Measurements from ENCODE around the gene CREB5. TPM values are rescaled to one million over a fixed set of nuclear protein-coding genes. Genes with fewer than 3 reads are reported as not detected.

Gene CREB5
- total RNA-seq, 3 donors from 2014 or later: 17.3 to 19.7 (median 18.0) TPM

DNA sequence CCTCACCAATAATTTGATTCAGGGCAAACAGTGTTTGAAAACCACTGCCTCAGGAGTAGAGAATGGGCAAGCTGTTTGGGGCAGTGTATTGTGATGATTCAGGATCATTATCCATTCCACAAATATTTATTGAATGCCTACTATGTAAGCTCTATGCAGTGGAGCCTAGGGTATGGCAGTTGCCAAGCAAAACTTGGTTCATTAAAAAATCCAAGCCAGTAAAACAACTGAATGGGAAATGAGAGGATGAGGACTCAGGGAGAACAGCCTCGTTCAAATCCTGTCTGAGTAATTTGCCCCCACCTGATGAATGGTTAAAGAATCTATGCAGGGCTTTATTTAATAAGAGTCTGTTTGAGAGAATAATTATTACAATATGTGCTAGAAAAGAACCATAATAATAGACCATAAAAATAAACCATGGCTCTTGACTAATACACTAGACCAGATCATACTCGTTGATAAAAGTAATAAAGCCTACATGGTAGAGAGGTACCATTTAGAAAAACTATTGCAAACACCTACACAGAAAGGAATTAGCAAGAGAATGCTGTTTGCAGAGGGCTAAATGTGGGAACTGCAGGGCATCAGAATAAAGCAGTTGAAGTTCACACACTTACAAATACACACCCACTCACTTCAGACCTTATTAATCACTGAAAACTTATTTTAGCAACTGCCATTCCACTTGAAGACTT, 71.7 kb downstream of the CREB5 start:
- TF ChIP-seq CTCF (IDR thresholded peaks at IDR 0.05) (no peak), POLR2A (IDR thresholded peaks at IDR 0.05) (no peak)
- intact Hi-C loops (cut with DNase I; ENCODE audit: low total_unique reads): no loop called here
- DNase-seq (ENCODE audit: low spot score in 2 of 2): no peak
- no peak overlapping the region for H3K27ac ChIP-seq
- no peaks in the 10 kb centered on the region for H3K4me1 ChIP-seq
- H3K9me3 ChIP-seq: no peaks in the 10 kb centered on the region
- no peaks in the 10 kb centered on the region for H3K36me3 ChIP-seq
- no peaks in the 10 kb centered on the region for H3K27me3 ChIP-seq
- no peak overlapping the region for H3K4me3 ChIP-seq

DNA sequence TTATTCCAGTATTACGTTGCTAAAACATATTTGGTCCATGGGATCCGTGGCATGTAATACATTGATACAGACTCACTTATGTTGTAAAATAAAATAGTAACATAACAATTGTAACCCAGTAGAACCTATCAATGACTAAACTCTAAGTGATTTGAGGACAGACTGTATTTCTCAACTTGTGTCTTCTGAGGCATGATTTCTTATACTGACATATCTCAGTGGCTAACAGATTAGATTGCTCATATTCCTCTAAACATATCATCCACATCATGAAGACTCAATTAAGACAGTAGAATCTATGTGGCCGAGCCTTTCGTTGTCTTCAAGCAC, 72.3 kb downstream of the CREB5 start:
- no peak for DNase-seq (ENCODE audit: low spot score in 2 of 2)
- intact Hi-C loops (cut with DNase I; ENCODE audit: low total_unique reads): no loop called here
- TF ChIP-seq CTCF (IDR thresholded peaks at IDR 0.05) (no peak), POLR2A (IDR thresholded peaks at IDR 0.05) (no peak), POLR2AphosphoS5 (IDR thresholded peaks at IDR 0.05) (no peak)
- Histone ChIP-seq H3K36me3 (no peaks in the 10 kb centered on the region), H3K9me3 (no peaks in the 10 kb centered on the region), H3K4me1 (no peaks in the 10 kb centered on the region), H3K27ac (no peak overlapping the region), H3K27me3 (no peaks in the 10 kb centered on the region), H3K4me3 (no peak overlapping the region)

DNA sequence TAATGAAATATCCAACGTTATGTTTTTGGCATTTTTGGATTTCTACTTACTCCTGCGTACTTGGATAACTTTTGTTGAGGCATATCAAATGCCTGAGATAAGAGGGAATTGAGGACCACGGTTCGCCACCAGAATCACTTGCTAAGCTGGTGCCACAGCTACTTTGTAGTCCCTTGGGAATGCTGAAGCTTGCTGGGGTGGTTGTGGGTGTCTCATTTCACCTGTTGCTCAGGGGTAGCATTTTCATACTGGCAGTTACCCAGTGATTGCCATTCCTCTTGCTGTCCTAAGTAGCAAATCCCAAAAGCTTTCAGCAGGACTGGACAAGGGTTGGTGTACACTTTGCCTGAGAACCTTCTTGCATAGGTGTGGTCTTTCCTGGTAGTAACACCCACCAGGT, 75.2 kb downstream of the CREB5 start:
- DNase-seq (ENCODE audit: low spot score in 2 of 2): no peak
- intact Hi-C loops (cut with DNase I; ENCODE audit: low total_unique reads): no loop called here
- H3K9me3 ChIP-seq: no peaks in the 10 kb centered on the region
- H3K36me3 ChIP-seq: no peaks in the 10 kb centered on the region
- no peaks in the 10 kb centered on the region for H3K4me1 ChIP-seq
- H3K27me3 ChIP-seq: no peaks in the 10 kb centered on the region
- TF ChIP-seq POLR2AphosphoS5 (IDR thresholded peaks at IDR 0.05): no peak
- TF ChIP-seq CTCF (IDR thresholded peaks at IDR 0.05): no peak
- no peak for TF ChIP-seq POLR2A (IDR thresholded peaks at IDR 0.05)
- H3K4me3 ChIP-seq: no peak overlapping the region
- peak overlapping the region in 1 of 2 donors; percentile 68 for H3K27ac ChIP-seq

DNA sequence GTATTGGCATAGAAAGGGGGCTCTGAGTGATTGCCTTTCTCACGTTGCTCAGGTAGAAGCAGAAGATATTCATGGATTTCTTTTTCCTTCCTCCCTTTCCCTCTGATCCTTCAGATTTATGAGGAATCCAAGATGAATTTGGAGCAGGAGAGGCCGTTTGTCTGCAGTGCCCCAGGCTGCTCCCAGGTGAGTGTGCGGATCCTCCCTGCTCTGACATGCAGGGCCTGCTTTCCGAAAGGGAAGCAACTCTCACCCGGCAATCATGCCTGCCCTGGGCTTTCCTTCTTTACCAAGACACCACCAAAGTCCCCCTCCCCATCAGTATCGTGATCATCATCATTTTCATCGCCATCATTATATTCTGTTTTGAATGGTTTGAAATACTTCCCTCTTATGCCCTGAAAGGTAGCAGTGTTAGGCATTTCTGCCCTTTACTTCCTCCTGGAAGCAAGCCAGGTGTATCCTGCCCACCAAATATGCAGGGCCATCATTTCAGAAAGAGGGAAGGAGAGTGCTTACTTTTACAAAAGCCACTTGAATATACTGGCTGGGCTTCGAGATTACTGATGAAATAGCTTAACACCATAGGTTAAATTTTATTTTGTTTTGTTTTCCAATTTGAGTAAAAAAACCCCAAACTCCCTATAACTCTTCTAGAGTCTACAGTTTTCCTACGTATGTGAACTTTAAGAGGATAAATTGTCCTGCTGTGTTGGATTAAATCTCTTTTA, 75.9 kb downstream of the CREB5 start:
- Histone ChIP-seq H3K4me3 (no peak overlapping the region), H3K27ac (peak overlapping the region; percentile 37 to 68), H3K36me3 (no peaks in the 10 kb centered on the region), H3K27me3 (no peaks in the 10 kb centered on the region), H3K9me3 (no peaks in the 10 kb centered on the region), H3K4me1 (no peaks in the 10 kb centered on the region)
- intact Hi-C loops (cut with DNase I; ENCODE audit: low total_unique reads): no loop called here
- no peak for DNase-seq (ENCODE audit: low spot score in 2 of 2)
- no peak for TF ChIP-seq POLR2AphosphoS5 (IDR thresholded peaks at IDR 0.05)
- no peak for TF ChIP-seq CTCF (IDR thresholded peaks at IDR 0.05)
- TF ChIP-seq POLR2A (IDR thresholded peaks at IDR 0.05): no peak

GRCh38 chr7:28490831-28491230, 78.5 kb downstream of the CREB5 start:
- Histone ChIP-seq H3K9me3 (no peaks in the 10 kb centered on the region), H3K4me3 (no peak overlapping the region), H3K36me3 (no peaks in the 10 kb centered on the region), H3K4me1 (no peaks in the 10 kb centered on the region), H3K27me3 (no peaks in the 10 kb centered on the region), H3K27ac (no peak overlapping the region)
- peak in 1 of 2 donors; percentile 28 for DNase-seq (ENCODE audit: low spot score in 2 of 2)
- TF ChIP-seq POLR2AphosphoS5 (IDR thresholded peaks at IDR 0.05) (no peak), POLR2A (IDR thresholded peaks at IDR 0.05) (no peak), CTCF (IDR thresholded peaks at IDR 0.05) (no peak)
- intact Hi-C loops (cut with DNase I; ENCODE audit: low total_unique reads): no loop called here

Data from breast epithelium (tissue), 4 donors.